Activated B cell treated with CpG ODN at 0.5 μM for 24 hours (primary cell): ENCODE measurements around the gene SLC16A5. TPM values are rescaled to one million over a fixed set of nuclear protein-coding genes. Genes with fewer than 3 reads are reported as not detected.
"Not testable (repeated sequence)": the region's sequence is repeated elsewhere in the genome, so short reads cannot be mapped to it uniquely, and the experiment has no call there.

Source experiments
- ATAC-seq: fragments of 200-7000 bp; cut with Tn5 transposase; one replicate; pipeline ENCODE4 v1.10.0; 2021; ENCODE audit warnings: low read depth, mild to moderate bottlenecking, moderate library complexity
- CTCF ChIA-PET: fragments of 350-600 bp; sonication (Branson Sonifier 250); formaldehyde crosslinking; loops from one replicate; lab custom pipeline; 2021; ENCODE audit warnings: antibody characterized with exemption; lab: Charles Lee
- POLR2A ChIA-PET: fragments of 350-600 bp; sonication (Branson Sonifier 250); formaldehyde crosslinking; loops from one replicate; lab custom pipeline; 2021; ENCODE audit warnings: antibody characterized with exemption; lab: Charles Lee
- DNase-seq: peaks from one replicate; pipeline ENCODE4 v3.0.0; 2022
- H3K27ac Mint-ChIP-seq: one replicate; pipeline ENCODE4 v1.8.0; 2020; ENCODE audit warnings: mixed read lengths
- H3K27me3 Mint-ChIP-seq: one replicate; pipeline ENCODE4 v1.8.0; 2021; ENCODE audit warnings: mixed read lengths
- H3K36me3 Mint-ChIP-seq: one replicate; pipeline ENCODE4 v1.8.0; 2021; ENCODE audit warnings: low read depth, mixed read lengths
- H3K4me1 Mint-ChIP-seq: one replicate; pipeline ENCODE4 v1.8.0; 2021; ENCODE audit warnings: mixed read lengths
- H3K4me3 Mint-ChIP-seq: one replicate; pipeline ENCODE4 v1.8.0; 2020; ENCODE audit warnings: mild to moderate bottlenecking, mixed read lengths
- H3K9me3 Mint-ChIP-seq: one replicate; pipeline ENCODE4 v1.8.0; 2020; ENCODE audit warnings: mixed read lengths
- intact Hi-C: fragments of 100-400 bp; cut with micrococcal nuclease; formaldehyde crosslinking; loops from one replicate; pipeline ENCODE4 v1.15.1; 2024
- total RNA-seq: library from RNA; stranded (reverse); gene quantifications from 2 replicates; pipeline ENCODE4 v1.2.3, GENCODE V29; 2022
- TF ChIP-seq, protein P1 (sequence below): fragments of 200-600 bp; IDR thresholded peaks from one replicate; pipeline ENCODE4 v1.8.0; 2022; ENCODE audit warnings: antibody characterized with exemption, mild to moderate bottlenecking

The SLC16A5 gene, protein sequence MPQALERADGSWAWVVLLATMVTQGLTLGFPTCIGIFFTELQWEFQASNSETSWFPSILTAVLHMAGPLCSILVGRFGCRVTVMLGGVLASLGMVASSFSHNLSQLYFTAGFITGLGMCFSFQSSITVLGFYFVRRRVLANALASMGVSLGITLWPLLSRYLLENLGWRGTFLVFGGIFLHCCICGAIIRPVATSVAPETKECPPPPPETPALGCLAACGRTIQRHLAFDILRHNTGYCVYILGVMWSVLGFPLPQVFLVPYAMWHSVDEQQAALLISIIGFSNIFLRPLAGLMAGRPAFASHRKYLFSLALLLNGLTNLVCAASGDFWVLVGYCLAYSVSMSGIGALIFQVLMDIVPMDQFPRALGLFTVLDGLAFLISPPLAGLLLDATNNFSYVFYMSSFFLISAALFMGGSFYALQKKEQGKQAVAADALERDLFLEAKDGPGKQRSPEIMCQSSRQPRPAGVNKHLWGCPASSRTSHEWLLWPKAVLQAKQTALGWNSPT
- 4.9 and 5.7 TPM in 2 replicates for total RNA-seq

DNA sequence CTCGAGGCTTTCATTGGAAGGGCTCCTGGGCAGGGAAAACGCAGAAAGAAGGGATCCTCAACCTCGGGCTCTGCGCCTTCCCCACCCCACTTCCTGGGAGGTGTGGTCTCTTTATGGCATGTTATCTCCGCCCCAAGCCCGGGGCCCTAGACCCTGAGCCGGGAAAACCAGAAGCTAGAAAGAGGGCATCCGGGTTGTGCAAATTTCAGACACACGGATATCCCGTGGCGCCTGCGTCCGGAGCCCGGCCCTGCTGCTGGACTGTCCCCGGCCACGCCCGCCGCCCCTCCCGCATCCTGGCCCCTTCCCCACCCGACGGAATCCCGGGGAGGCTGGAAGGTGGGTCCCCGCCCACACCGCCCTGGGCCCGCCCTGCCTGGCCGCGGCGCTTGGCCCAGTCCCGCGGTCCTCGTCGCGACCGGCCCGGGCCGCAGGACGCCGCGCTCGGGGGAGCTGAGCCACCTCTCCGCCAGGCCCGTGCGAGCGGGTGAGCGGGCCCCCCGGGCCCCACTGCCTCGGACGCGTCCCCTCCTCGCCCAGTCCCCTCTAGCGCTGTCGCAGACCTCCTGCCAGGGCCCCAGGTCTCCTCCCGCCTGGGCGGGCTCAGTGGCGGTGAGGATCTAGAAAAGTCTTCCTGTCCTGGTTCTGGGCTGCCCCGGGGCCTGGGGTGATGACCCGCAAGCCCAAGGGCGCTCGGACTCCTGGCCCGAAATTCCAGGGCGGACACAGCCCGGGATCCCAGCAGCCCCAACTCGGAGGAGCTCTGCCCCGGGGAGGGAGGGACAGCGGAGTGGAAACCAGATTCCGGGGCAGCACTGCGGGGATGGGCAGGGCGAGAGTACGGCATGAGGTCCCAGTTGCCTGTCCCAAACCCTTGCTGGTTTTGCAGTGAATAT lies at the start of gene SLC16A5:
Gene SLC16A5, plus strand, starts transcription at position 397 of the 896 bp plus-strand sequence. CDS start 5,683 bp downstream, outside the sequence.
- TF ChIP-seq, protein P1, sequence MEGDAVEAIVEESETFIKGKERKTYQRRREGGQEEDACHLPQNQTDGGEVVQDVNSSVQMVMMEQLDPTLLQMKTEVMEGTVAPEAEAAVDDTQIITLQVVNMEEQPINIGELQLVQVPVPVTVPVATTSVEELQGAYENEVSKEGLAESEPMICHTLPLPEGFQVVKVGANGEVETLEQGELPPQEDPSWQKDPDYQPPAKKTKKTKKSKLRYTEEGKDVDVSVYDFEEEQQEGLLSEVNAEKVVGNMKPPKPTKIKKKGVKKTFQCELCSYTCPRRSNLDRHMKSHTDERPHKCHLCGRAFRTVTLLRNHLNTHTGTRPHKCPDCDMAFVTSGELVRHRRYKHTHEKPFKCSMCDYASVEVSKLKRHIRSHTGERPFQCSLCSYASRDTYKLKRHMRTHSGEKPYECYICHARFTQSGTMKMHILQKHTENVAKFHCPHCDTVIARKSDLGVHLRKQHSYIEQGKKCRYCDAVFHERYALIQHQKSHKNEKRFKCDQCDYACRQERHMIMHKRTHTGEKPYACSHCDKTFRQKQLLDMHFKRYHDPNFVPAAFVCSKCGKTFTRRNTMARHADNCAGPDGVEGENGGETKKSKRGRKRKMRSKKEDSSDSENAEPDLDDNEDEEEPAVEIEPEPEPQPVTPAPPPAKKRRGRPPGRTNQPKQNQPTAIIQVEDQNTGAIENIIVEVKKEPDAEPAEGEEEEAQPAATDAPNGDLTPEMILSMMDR: no peak
- POLR2A ChIA-PET: interaction anchor here (0.6 to 2.1 kb wide), 8 partner anchors 9 to 163 kb away, joined by 3 to 15 read pairs (median 4); partner anchors contain the start of genes ARMC7, ATP5PD, KCTD2 and NT5C
- H3K36me3 Mint-ChIP-seq: no peaks in the 10 kb centered on the region
- ATAC-seq (peak; percentile 74), DNase-seq (peak; percentile 48)
- no peak within 1 kb of the TSS for H3K27ac Mint-ChIP-seq
- intact Hi-C loops: loop anchor here (1.0 kb wide), 1 partner anchor 11 kb away; no protein-coding TSS in a partner anchor
- H3K9me3 Mint-ChIP-seq: no peaks in the 10 kb centered on the region
- H3K4me3 Mint-ChIP-seq: peak within 1 kb of the TSS; percentile 82
- CTCF ChIA-PET: interaction anchor here (1.5 to 1.7 kb wide), 3 partner anchors 26 to 126 kb away, joined by 3 to 4 read pairs (median 3); no protein-coding TSS in a partner anchor
- no peaks in the 10 kb centered on the region for H3K27me3 Mint-ChIP-seq
- H3K4me1 Mint-ChIP-seq: peaks cover 22% of the 10 kb centered on the region

DNA sequence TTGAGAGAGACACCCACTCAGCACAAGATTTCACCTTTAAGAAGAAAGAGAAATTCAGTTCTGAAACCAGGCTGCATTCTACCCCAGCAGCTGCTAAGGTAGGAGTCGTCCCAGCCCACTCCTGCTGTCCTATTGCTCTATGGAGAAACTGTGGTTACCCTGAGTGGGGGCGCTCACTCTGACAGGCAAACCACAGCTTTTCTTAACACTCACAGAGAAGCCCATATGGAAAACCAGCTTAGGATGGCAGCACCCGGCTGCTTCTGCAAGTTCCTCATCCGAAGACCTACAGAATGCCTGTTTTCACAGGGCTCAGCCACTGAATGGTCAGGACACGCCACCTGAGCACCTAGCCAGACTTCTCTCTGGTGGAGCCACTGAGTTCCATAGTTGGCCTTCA lies 48.5 kb upstream of the SLC16A5 start:
- POLR2A ChIA-PET: interaction anchor here (0.6 kb wide), 1 partner anchor 39 kb away, joined by 3 read pairs; no protein-coding TSS in a partner anchor
- ATAC-seq (no peak), DNase-seq (no peak)
- Mint-ChIP-seq H3K27ac (no peak overlapping the region), H3K27me3 (peaks cover 1% of the 10 kb centered on the region), H3K4me1 (peaks cover 18% of the 10 kb centered on the region), H3K9me3 (no peaks in the 10 kb centered on the region), H3K4me3 (no peak overlapping the region), H3K36me3 (peaks cover 40% of the 10 kb centered on the region)
- CTCF ChIA-PET: interaction anchor here (0.7 kb wide), 1 partner anchor 71 kb away, joined by 3 read pairs; no protein-coding TSS in a partner anchor
- TF ChIP-seq, protein P1: no peak
- intact Hi-C loops: no loop called here

DNA sequence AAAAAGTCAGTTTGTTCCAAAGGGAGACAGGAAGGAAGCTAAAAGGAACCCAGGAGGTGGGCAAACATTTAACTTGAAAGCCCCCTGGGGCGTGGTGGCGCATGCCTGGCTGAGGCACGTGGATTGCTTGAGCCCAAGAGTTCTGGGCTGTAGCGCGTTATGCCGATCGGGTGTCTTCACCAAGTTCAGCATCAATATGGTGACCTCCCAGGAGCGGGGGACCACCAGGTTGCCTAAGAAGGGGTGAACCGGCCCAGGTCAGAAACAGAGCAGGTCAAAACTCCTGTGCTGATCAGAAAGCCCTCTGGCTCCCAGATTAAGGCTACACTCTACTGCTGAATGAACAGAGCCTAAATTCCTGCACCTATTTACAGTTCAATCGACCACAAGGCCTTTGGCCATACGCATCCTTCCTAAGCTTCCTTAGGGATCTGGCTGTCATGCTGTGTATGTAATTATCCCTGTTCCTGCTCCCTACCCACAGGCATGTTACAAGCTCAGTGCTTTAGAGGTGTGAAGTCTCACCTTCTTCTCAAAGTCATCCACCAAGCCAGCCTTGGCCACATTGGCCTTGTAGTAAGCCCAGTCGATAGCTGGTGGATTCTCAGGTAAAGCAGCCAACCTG lies 46.0 kb upstream of the SLC16A5 start:
- intact Hi-C loops: no loop called here
- TF ChIP-seq, protein P1: no peak
- CTCF ChIA-PET: no interaction called here
- Mint-ChIP-seq H3K4me1 (peaks cover 21% of the 10 kb centered on the region), H3K9me3 (no peaks in the 10 kb centered on the region), H3K4me3 (no peak overlapping the region), H3K36me3 (peaks cover 42% of the 10 kb centered on the region), H3K27ac (no peak overlapping the region), H3K27me3 (no peaks in the 10 kb centered on the region)
- ATAC-seq (no peak), DNase-seq (no peak)
- POLR2A ChIA-PET: no interaction called here

DNA sequence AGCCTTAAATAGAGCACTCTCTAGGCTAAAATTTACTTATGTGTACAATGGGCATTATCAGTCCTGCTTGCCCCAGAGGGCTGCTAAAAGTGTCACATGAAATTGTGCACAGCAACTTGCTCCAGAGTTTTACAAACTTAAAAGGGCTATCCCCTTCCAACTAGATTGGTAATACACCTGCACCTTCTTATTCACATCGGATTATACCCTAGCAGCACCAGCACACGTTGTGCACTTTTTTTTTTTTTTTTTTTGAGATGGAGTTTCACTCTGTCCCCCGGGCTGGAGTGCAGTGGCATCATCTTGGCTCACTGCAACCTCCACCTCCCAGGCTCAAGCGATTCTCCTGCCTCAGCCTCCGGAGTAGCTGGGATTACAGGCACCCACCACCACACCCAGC lies 44.0 kb upstream of the SLC16A5 start:
- POLR2A ChIA-PET, H3K27me3 Mint-ChIP-seq, DNase-seq, H3K27ac Mint-ChIP-seq, H3K9me3 Mint-ChIP-seq, CTCF ChIA-PET, intact Hi-C loops, ATAC-seq, H3K4me3 Mint-ChIP-seq: not testable (repeated sequence)
- Mint-ChIP-seq H3K4me1 (peaks cover 32% of the 10 kb centered on the region), H3K36me3 (peaks cover 39% of the 10 kb centered on the region)

DNA sequence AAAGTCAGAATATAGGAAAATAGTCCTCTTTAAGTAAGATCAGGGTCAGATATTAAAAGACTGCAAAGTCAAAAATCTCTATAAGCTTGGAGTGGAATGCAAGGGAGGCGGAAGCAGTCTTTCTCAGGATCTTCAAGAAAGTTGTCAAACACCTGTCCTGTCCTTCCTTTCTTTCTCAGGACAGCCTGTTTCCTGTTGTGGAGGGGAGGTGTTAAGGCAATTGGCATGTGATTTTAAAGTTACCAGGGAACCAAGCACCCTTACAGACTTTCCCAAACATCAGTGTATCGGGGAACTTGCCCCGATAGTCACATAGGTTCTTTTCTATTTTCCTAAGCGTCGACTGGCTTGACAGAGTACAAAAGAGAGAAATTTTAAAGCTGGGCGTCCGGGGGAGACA lies 43.0 kb upstream of the SLC16A5 start:
- DNase-seq (no peak), ATAC-seq (no peak)
- no peaks in the 10 kb centered on the region for H3K9me3 Mint-ChIP-seq
- intact Hi-C loops: no loop called here
- no peaks in the 10 kb centered on the region for H3K27me3 Mint-ChIP-seq
- peaks cover 40% of the 10 kb centered on the region for H3K36me3 Mint-ChIP-seq
- CTCF ChIA-PET: no interaction called here
- peak overlapping the region; percentile 12 for H3K27ac Mint-ChIP-seq
- TF ChIP-seq, protein P1: no peak
- H3K4me1 Mint-ChIP-seq: peaks cover 37% of the 10 kb centered on the region
- POLR2A ChIA-PET: no interaction called here
- peak overlapping the region; percentile 44 for H3K4me3 Mint-ChIP-seq

DNA sequence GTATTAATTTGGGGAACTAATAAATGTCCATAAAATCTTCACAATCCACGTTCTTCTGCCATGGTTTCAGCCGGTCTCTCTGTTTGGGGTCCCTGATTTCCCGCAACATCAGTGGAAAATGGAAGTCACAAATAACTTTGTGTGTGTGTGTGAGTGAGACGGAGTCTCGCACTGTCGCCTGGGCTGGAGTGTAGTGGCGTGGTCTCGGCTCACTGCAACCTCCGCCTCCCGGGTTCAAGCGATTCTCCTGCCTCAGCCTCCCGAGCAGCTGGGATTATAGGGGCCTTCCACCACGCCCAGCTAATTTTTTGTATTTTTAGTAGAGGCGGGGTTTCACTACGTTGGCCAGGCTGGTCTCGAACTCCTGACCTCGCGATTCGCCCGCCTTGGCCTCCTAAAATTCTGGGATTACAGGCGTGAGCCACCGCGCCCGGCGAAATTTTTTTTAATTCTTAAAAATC lies 41.8 kb upstream of the SLC16A5 start:
- Mint-ChIP-seq H3K27ac (peak overlapping the region; percentile 86), H3K4me3 (peak overlapping the region; percentile 97), H3K4me1 (peaks cover 37% of the 10 kb centered on the region), H3K36me3 (peaks cover 33% of the 10 kb centered on the region)
- POLR2A ChIA-PET: interaction anchor here (1.0 to 3.9 kb wide), 8 partner anchors 11 to 160 kb away, joined by 3 to 31 read pairs (median 4); partner anchors contain the start of genes ARMC7, MRPL58, NUP85 and SLC16A5
- intact Hi-C loops: loop anchor here (1.0 to 2.0 kb wide), 7 partner anchors 33 to 215 kb away; partner anchors contain the start of genes ARMC7, CDR2L, FDXR and GGA3
- not testable (repeated sequence) for ATAC-seq, H3K27me3 Mint-ChIP-seq, H3K9me3 Mint-ChIP-seq, DNase-seq
- CTCF ChIA-PET: interaction anchor here (1.2 to 1.7 kb wide), 3 partner anchors 34 to 84 kb away, joined by 4 to 7 read pairs (median 4); partner anchors contain the start of gene MRPL58
